Caco-2 (cell line): ENCODE data around the gene H6PD. TPM values are rescaled to one million over a fixed set of nuclear protein-coding genes. Genes with fewer than 3 reads are reported as not detected.

Experiments used
- BruUV-seq: library from RNA; stranded (reverse); fragments of 400-500 nt; replicated peaks from 2 replicates; lab custom pipeline; 2021; lab: Mats Ljungman, UMichigan
- CTCF ChIA-PET: fragments of 300-600 bp; sonication (Branson Sonifier 250); formaldehyde crosslinking; loops from one replicate; lab custom pipeline; 2022; ENCODE audit warnings: antibody characterized with exemption; lab: Charles Lee
- POLR2A ChIA-PET: fragments of 300-600 bp; sonication (Branson Sonifier 250); formaldehyde crosslinking; loops from one replicate; lab custom pipeline; 2022; ENCODE audit warnings: antibody characterized with exemption; lab: Charles Lee
- DNase-seq, 2 experiments: peaks; one replicate each; pipeline versions ENCODE4 v3.0.0 to v3.0.0-alpha.2; 2020 to 2022
- H3K27me3 ChIP-seq: replicated peaks from 2 replicates; pipeline ENCODE4 v1.6.0; 2011; ENCODE audit warnings: low read length; ENCODE audit not compliant: control insufficient read depth, insufficient read depth
- H3K36me3 ChIP-seq: 2 replicates; pipeline ENCODE4 v1.5.1; 2011; ENCODE audit warnings: low read length; ENCODE audit not compliant: control insufficient read depth, insufficient read depth
- H3K4me1 ChIP-seq: fragments of 250-450 bp; sonication (Bioruptor Pico); 2 replicates; pipeline ENCODE4 v1.5.1; 2020; ENCODE audit warnings: mild to moderate bottlenecking
- H3K4me3 ChIP-seq: 2 replicates; pipeline ENCODE4 v1.5.1; 2011; ENCODE audit warnings: low read depth, mild to moderate bottlenecking, control low read depth, low read length
- H3K9me3 ChIP-seq: fragments of 250-450 bp; sonication (Bioruptor Pico); 2 replicates; pipeline ENCODE4 v1.5.1; 2020; ENCODE audit warnings: mild to moderate bottlenecking, moderate library complexity
- H3K27ac Mint-ChIP-seq: one replicate; pipeline ENCODE4 v1.8.0; 2022; ENCODE audit warnings: mixed read lengths; ENCODE audit not compliant: unreplicated experiment
- H3K27me3 Mint-ChIP-seq: one replicate; pipeline ENCODE4 v1.8.0; 2022; ENCODE audit warnings: mixed read lengths; ENCODE audit not compliant: insufficient read depth, unreplicated experiment
- H3K36me3 Mint-ChIP-seq: one replicate; pipeline ENCODE4 v1.8.0; 2022; ENCODE audit warnings: mild to moderate bottlenecking, mixed read lengths; ENCODE audit not compliant: insufficient read depth, unreplicated experiment
- H3K4me1 Mint-ChIP-seq: one replicate; pipeline ENCODE4 v1.8.0; 2022; ENCODE audit warnings: low read depth, mixed read lengths; ENCODE audit not compliant: unreplicated experiment
- H3K4me3 Mint-ChIP-seq: one replicate; pipeline ENCODE4 v1.8.0; 2022; ENCODE audit warnings: mild to moderate bottlenecking, moderate library complexity, mixed read lengths; ENCODE audit not compliant: unreplicated experiment
- H3K9me3 Mint-ChIP-seq: one replicate; pipeline ENCODE4 v1.8.0; 2022; ENCODE audit warnings: mixed read lengths; ENCODE audit not compliant: unreplicated experiment
- intact Hi-C: fragments of 100-400 bp; cut with micrococcal nuclease; formaldehyde crosslinking; loops from one replicate; pipeline ENCODE4 v1.10.0; 2022; ENCODE audit not compliant: unreplicated experiment
- total RNA-seq: library from RNA; stranded (reverse); gene quantifications from 2 replicates; pipeline ENCODE4 v1.2.3, GENCODE V29; 2022
- TF ChIP-seq, protein P1 (sequence below), 2 experiments: fragments of 200-600 bp in 1 of 2; IDR thresholded peaks; 1 replicate in 1 of 2; 2 replicates in 1 of 2; pipeline versions ENCODE4 v1.5.1 to v1.8.0; 2011 to 2022; ENCODE audit warnings: antibody characterized with exemption in 1 of 2, control low read depth in 1 of 2, inconsistent platforms in 1 of 2, low read depth in 1 of 2, low read length in 1 of 2, mild to moderate bottlenecking in 1 of 2, moderate library complexity in 1 of 2; ENCODE audit not compliant: insufficient read depth in 1 of 2, severe bottlenecking in 1 of 2, unreplicated experiment in 1 of 2

Gene H6PD
- total RNA-seq, 1 experiment from 2014 or later: 13.0 TPM

DNA sequence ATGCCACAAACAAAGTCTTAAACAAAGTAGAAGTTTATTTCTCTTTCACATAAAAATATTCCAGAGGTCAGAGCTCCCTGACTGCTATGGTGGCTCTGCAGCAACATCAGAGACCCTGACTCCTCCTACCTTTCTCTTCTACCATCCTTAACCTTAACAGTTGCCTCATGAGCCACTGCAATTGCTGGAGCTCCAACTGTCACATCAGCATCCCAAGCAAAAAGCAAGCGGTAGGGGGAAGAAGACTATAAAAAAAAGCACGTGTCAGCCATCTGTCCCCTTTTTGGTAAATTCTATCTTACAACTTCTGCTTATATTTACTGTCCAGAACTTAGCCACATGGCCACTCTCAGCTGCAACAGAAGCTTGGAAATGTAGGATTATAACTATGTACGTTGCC lies 21.8 kb upstream of the H6PD start:
- intact Hi-C loops: no loop called here
- H3K9me3 ChIP-seq: no peaks in the 10 kb centered on the region
- H3K36me3 Mint-ChIP-seq: peaks cover 4% of the 10 kb centered on the region
- ChIA-PET CTCF (no interaction called here), POLR2A (no interaction called here)
- H3K4me3 ChIP-seq: no peak overlapping the region
- no peak overlapping the region for H3K4me3 Mint-ChIP-seq
- H3K27me3 Mint-ChIP-seq: no peaks in the 10 kb centered on the region
- DNase-seq: no peak
- BruUV-seq: no TSS peak
- H3K4me1 Mint-ChIP-seq: no peaks in the 10 kb centered on the region
- no peaks in the 10 kb centered on the region for H3K36me3 ChIP-seq
- no peak overlapping the region for H3K27ac Mint-ChIP-seq
- no peaks in the 10 kb centered on the region for H3K27me3 ChIP-seq
- TF ChIP-seq, protein P1, sequence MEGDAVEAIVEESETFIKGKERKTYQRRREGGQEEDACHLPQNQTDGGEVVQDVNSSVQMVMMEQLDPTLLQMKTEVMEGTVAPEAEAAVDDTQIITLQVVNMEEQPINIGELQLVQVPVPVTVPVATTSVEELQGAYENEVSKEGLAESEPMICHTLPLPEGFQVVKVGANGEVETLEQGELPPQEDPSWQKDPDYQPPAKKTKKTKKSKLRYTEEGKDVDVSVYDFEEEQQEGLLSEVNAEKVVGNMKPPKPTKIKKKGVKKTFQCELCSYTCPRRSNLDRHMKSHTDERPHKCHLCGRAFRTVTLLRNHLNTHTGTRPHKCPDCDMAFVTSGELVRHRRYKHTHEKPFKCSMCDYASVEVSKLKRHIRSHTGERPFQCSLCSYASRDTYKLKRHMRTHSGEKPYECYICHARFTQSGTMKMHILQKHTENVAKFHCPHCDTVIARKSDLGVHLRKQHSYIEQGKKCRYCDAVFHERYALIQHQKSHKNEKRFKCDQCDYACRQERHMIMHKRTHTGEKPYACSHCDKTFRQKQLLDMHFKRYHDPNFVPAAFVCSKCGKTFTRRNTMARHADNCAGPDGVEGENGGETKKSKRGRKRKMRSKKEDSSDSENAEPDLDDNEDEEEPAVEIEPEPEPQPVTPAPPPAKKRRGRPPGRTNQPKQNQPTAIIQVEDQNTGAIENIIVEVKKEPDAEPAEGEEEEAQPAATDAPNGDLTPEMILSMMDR (IDR thresholded peaks at IDR 0.05; ENCODE audit: insufficient read depth in 1 of 2, low read depth in 1 of 2, low read length in 1 of 2, severe bottlenecking in 1 of 2, unreplicated experiment in 1 of 2): no peak
- no peaks in the 10 kb centered on the region for H3K9me3 Mint-ChIP-seq
- H3K4me1 ChIP-seq: no peaks in the 10 kb centered on the region

DNA sequence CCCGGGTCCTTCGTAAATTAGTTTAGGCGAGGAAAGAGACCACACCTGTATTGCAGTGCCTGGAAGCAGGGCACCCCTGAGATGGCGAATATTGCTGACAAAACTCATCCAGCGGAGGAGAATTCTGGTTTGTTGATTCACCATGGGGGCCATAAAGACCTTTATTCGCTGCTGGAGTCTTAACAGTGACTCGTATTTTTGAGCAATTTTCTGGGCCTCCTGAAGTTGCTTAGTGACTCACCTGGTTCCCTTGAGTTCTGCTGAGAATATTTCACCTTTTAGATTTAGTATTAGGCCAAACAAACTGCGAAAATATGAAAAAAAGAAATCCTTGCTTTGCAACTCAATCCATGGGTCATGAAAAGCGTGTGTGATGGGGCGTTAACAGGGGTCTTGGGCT lies 20.6 kb upstream of the H6PD start:
- no peak overlapping the region for H3K27ac Mint-ChIP-seq
- H3K4me3 Mint-ChIP-seq: no peak overlapping the region
- no peaks in the 10 kb centered on the region for H3K9me3 Mint-ChIP-seq

DNA sequence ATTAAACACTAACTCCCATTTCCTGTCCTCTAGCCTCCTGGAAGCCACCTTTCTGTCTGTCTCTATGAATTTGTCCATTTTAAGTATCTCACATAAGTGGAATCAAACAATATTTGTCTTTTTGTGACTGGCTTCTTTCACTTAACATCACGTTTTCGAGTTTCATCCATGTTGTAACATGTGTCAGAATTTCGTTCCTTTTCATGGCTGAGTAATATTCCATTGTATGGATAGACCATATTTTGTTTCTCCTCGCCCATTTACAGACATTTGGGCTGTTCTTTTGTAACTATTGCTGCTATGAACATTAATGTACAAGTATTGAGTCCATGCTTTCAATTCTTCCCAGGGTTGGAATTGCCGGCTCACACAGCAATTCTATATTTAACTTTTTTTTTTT lies 15.7 kb upstream of the H6PD start:
- no peaks in the 10 kb centered on the region for H3K27me3 Mint-ChIP-seq

More for the DNA sequence above, 20.6 kb upstream of the H6PD start:
- no peaks in the 10 kb centered on the region for H3K9me3 ChIP-seq
- Mint-ChIP-seq H3K36me3 (peaks cover 4% of the 10 kb centered on the region), H3K27me3 (no peaks in the 10 kb centered on the region), H3K4me1 (no peaks in the 10 kb centered on the region)
- no peaks in the 10 kb centered on the region for H3K36me3 ChIP-seq
- CTCF ChIA-PET: interaction anchor here (0.6 to 0.8 kb wide), 2 partner anchors 20 to 67 kb away, joined by 3 to 4 read pairs; partner anchors contain the start of gene H6PD
- H3K4me3 ChIP-seq: no peak overlapping the region
- no peak for DNase-seq
- no peaks in the 10 kb centered on the region for H3K27me3 ChIP-seq
- POLR2A ChIA-PET: no interaction called here
- H3K4me1 ChIP-seq: no peaks in the 10 kb centered on the region
- intact Hi-C loops: no loop called here
- BruUV-seq: no TSS peak
- TF ChIP-seq, protein P1 (IDR thresholded peaks at IDR 0.05; ENCODE audit: insufficient read depth in 1 of 2, low read depth in 1 of 2, low read length in 1 of 2, severe bottlenecking in 1 of 2, unreplicated experiment in 1 of 2): no peak

More for the DNA sequence above, 15.7 kb upstream of the H6PD start:
- ChIA-PET CTCF (interaction anchor here (0.7 kb wide), 1 partner anchor 370 kb away, joined by 3 read pairs; no protein-coding TSS in a partner anchor), POLR2A (no interaction called here)
- Mint-ChIP-seq H3K9me3 (peaks cover 13% of the 10 kb centered on the region), H3K27ac (no peak overlapping the region), H3K4me1 (no peaks in the 10 kb centered on the region), H3K4me3 (no peak overlapping the region), H3K36me3 (peaks cover 11% of the 10 kb centered on the region)
- Histone ChIP-seq H3K4me1 (no peaks in the 10 kb centered on the region), H3K27me3 (no peaks in the 10 kb centered on the region), H3K36me3 (no peaks in the 10 kb centered on the region), H3K4me3 (no peak overlapping the region), H3K9me3 (no peaks in the 10 kb centered on the region)
- DNase-seq: no peak
- TF ChIP-seq, protein P1 (IDR thresholded peaks at IDR 0.05; ENCODE audit: insufficient read depth in 1 of 2, low read depth in 1 of 2, low read length in 1 of 2, severe bottlenecking in 1 of 2, unreplicated experiment in 1 of 2): no peak
- intact Hi-C loops: no loop called here
- BruUV-seq: no TSS peak
